Measurements from ENCODE around the gene PTHLH.

PTHLH gene

DNA sequence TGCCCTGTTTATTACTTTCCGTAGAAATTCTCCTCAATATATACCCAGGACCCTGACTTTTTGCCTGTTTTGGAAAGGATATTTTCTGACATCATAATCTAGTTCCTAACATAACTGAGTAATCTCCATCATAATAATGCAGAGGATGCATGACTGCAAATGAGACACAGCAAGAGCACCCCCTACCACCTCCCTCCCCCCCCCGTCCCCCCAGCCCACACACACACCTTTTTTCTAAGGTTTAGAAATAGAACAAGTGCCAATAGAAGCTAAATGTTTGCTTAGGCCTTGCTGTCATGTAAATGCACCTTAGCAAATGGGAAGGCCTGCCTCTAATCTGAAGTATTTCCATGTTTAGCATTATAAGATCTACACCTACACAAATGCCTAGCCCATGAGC is at the start of gene PTHLH:
PTHLH (minus strand) TSS at position 13 of the 400 bp plus-strand sequence. CDS start 3,239 bp downstream, outside the sequence.
- DNase-seq (ENCODE audit: insufficient read length, low spot score) (no peak), FAIRE-seq (no peak)
- TF ChIP-seq, protein P1, sequence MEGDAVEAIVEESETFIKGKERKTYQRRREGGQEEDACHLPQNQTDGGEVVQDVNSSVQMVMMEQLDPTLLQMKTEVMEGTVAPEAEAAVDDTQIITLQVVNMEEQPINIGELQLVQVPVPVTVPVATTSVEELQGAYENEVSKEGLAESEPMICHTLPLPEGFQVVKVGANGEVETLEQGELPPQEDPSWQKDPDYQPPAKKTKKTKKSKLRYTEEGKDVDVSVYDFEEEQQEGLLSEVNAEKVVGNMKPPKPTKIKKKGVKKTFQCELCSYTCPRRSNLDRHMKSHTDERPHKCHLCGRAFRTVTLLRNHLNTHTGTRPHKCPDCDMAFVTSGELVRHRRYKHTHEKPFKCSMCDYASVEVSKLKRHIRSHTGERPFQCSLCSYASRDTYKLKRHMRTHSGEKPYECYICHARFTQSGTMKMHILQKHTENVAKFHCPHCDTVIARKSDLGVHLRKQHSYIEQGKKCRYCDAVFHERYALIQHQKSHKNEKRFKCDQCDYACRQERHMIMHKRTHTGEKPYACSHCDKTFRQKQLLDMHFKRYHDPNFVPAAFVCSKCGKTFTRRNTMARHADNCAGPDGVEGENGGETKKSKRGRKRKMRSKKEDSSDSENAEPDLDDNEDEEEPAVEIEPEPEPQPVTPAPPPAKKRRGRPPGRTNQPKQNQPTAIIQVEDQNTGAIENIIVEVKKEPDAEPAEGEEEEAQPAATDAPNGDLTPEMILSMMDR (IDR thresholded peaks at IDR 0.05; ENCODE audit: insufficient read depth, missing control alignments) = no peak

DNA sequence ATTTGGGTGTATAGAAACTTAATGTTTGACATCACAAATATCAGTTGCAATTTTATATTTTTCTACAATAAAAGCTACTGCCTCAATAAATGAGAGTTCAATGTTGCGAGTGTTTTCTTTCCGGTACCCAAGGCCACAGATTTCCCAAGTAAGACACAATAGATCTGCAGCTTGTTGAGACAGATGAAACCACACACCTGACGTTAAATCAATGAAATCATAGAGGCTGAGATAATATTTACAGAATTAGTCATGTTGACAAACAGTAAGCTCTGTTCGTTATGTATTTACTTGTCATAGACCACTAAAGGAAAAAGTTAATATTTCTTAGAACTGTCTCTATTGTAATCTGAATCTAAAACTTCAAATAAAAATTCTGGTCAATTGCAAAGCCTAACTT is 49.2 kb upstream of the PTHLH start:
- DNase-seq (ENCODE audit: insufficient read length, low spot score) (no peak), FAIRE-seq (no peak)
- TF ChIP-seq, protein P1 (IDR thresholded peaks at IDR 0.05; ENCODE audit: insufficient read depth, missing control alignments) = no peak

DNA sequence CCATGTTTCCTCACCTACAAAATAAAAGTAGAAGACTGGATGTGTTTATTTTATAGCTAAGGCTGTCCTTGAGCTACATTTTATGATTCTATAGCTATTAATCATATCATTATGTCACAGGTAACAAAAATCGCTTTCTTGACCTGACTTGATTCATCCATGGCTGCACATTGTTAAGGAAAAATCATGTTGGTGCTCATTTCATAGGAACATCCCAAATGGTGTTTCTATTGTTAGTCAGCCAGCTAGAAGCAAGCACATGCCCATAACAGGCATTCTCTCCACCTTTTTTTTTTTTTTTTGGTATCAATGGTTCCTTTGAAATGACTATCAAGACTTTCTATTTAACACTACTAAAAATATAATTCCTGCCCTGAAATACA is 45.3 kb upstream of the PTHLH start:
- TF ChIP-seq, protein P1 (IDR thresholded peaks at IDR 0.05; ENCODE audit: insufficient read depth, missing control alignments) = no peak
- DNase-seq (ENCODE audit: insufficient read length, low spot score) = no peak
- FAIRE-seq = no peak

DNA sequence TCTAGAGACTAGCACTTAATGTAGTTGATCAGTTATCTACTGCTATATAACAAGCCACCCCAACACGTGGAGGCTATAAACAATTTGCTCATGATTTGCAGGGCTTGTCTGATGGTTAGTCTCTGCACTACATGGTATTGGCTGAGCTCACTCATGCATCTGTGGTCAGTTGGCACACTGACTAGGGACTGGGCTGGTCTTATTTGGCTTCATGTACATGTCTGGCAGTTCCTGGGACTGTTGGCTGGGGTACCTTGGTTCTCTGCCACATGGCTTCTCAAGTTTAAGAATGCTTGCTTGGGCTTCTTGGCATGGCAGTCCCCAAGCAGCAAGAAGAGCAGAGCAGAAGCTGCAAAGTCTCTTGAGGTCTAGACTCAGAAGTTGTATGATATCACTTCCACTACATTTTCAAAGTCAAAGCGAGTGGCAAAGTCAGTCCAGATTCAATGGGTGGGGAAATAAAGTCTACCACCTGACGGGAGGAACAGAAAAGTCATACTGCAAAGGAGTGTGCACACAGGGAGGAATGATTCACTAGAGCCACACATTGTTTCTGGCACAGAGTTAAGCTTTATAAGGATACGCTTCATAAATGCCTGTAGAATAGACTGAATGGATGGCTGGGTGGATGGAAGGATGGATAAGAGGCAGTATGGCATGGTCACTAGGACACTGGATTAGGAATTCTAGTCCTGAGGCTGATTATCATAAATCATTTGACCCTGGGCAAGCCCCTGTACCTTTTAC is 44.8 kb upstream of the PTHLH start:
- FAIRE-seq = no peak
- no peak for DNase-seq (ENCODE audit: insufficient read length, low spot score)
- TF ChIP-seq, protein P1 (IDR thresholded peaks at IDR 0.05; ENCODE audit: insufficient read depth, missing control alignments) = no peak

DNA sequence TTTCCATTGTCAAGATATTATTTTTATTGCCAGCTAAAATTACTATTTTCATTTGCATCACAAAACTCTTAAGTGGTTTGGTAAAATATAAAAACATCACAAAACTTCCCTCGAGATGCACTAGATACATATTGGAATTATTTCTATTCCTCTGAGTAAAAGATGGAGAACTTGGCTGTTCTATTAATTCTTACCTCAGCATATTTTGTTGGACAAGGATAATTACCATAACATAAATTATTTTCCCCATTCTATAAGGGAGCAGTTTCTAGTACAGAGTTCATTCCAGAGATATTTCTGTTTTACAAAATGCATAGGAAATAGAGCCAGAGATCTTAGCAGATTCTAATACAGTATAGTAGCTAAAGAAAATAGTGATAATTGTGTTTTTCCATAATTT is 42.6 kb upstream of the PTHLH start:
- DNase-seq (ENCODE audit: insufficient read length, low spot score) (no peak), FAIRE-seq (no peak)
- TF ChIP-seq, protein P1 (IDR thresholded peaks at IDR 0.05; ENCODE audit: insufficient read depth, missing control alignments) = no peak

DNA sequence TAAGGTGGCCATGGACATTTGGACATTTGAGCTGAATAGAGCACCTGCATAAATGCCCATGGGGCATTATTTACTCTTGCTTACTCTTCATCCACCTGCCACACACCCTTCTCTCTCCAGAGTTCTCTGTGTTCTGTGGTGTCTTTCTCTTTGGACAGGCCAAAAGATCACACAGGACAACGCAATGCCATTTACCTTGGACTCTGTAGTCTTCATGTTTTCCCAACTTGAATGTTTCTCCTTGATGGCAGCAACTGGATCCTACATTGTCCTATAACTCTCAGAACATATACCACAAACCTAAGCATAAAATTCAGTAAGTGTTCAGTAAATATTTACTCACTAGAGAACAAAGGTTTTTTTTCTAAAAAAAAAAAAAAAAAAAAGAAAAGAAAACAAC is 41.7 kb upstream of the PTHLH start:
- FAIRE-seq = no peak
- no peak for DNase-seq (ENCODE audit: insufficient read length, low spot score)
- TF ChIP-seq, protein P1 (IDR thresholded peaks at IDR 0.05; ENCODE audit: insufficient read depth, missing control alignments) = no peak

DNA sequence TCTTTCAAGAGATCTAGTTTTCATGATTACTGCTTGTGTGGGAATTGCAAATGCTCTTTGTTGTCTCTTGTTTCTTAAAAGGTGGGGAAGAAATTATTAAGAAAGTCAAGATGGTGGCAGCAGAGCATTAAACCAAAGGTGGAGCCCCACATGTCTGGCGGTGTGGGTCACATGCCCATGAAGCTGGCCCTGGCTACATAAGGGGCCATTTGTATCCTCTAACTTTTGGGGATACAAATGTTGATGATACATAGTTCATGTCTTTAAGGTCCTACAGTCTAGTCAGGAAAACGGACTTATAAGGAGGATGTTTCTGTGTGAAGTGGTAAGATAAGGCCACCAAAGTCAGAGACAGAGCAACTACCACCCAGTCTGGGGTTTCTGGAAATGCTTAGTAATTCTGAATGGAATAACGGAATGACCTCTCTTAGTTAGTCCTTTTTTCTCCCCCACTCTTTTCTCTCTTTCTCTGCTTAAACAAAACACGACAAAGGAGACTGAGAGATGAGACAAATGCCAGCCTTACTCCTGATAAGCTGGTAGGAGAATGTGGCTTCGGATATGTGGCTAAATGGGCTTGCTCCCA is 39.9 kb upstream of the PTHLH start:
- TF ChIP-seq, protein P1 (IDR thresholded peaks at IDR 0.05; ENCODE audit: insufficient read depth, missing control alignments) = no peak
- no peak for FAIRE-seq
- no peak for DNase-seq (ENCODE audit: insufficient read length, low spot score)

All from D721Med (cell line).